Dedifferentiated amniotic fluid mesenchymal stem cell (primary cell): ENCODE data around the gene PRR23C.

Source experiments
- DNase-seq: peaks from one replicate; pipeline ENCODE4 v3.0.0-alpha.2; 2016; ENCODE audit errors: extremely low spot score

The PRR23C gene

DNA sequence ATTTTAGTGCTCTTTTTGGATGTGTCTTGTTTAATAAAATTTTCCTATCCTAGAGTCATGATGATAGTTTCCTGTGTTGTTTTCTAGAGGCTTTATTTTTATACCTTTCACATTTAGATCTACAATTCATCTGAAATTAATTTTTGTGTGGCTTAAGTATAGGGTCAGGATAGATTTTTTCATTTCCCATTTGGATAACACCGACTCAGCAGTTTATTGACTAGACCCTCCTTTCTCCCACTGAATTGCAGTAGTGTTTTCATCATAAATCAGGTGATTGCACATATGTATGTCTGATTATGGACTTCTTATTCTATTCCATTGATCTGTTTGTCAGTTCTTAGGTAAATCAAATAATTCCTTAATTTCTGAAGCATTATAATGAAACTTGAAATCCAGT is 49.0 kb downstream of the PRR23C start:
- no peak for DNase-seq
